Stimulated activated CD8-positive, alpha-beta memory T cell treated with anti-CD3 and anti-CD28 coated beads, Interleukin-2, amount 100 ng/mL, for 1 hour (primary cell): ENCODE data around the gene UBAC2.
"Not testable (repeated sequence)": the region's sequence is repeated elsewhere in the genome, so short reads cannot be mapped to it uniquely, and the experiment has no call there.

Experiments
- DNase-seq, 2 donors: peaks; one replicate each; pipeline ENCODE4 v3.0.0-alpha.2; 2020; ENCODE audit warnings: low read depth in 2 of 2

The UBAC2 gene

DNA sequence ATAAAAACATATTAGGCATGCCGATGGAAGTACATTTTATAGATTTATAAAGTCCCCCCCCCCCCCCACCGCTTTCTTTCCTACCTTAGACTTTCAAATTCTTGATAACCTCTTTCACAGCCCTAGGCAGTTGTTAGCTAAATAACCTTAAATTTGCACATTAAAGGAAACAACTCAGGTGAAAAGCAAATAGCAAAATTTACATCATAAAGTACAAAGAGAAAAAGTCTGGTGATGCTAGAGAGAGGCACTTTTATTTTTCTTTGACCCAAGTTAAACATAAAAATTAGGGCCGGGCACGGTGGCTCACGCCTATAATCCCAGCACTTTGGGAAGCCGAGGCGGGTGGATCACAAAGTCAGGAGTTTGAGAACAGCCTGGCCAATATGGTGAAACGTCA is 15.0 kb upstream of the UBAC2 start:
- DNase-seq = no peak

DNA sequence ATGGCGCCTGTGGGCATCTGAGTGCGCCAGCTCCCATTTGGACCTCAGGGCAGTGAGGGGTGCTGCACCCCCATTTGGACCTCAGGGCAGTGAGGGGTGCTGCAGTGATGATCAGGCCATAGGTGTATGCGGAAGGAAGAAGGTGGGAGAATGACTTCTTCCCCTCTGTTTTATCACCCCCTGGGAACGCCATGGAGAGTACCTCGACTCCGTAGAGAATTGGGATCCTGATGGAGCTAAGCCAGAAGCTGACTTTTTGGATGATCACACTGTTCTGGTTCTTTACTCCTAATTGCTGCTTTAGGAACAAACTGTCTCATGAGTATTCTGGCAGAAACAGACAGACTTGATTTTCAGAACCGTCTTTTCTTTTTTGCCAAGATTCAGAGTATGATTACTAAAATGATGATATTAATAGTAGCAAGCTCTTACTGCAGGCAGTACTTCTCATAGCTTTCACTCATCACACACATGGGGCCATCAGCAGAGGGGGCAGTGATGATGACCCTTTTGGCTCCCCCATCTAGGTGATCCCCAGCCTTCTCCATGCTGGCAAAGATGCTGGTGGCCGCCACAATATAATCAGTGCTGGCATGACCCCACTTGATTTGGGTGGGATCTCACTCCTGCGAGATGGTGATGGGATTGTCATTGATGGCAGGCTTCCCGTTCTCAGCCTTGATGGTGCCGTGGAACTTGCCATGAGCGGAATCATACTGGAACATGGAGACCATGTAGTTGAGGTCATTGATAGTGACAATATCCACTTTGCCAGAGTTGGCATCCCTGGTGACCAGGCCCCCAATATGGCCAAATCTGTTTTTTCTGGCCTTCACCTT is 10.3 kb upstream of the UBAC2 start:
- DNase-seq = no peak

GRCh38 chr13:99191336-99191899 is 9.2 kb upstream of the UBAC2 start:
- DNase-seq = no peak

DNA sequence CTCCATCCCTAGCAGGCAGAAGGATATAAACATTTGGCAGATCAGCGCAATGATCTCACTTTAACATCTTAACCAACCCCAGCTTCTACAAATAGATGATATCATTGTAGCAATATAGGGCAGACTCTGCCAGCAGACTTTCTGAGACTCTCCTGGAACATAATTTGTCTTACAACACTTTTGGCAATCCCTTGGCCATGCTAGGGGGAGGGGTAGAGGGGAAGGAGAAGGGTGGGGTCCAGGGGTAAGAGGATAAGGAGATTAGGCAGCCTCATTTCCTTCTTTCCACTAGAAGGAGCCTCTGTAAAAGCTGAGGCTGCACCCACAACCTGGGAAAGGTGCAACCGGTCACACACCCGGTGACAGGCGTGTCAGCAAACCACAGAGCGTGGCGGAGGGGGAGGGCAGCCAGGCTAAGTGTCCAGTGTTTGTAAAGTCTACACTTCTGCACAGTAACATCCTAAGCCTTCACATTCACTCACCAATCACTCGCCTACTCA is 8.7 kb upstream of the UBAC2 start:
- no peak for DNase-seq

DNA sequence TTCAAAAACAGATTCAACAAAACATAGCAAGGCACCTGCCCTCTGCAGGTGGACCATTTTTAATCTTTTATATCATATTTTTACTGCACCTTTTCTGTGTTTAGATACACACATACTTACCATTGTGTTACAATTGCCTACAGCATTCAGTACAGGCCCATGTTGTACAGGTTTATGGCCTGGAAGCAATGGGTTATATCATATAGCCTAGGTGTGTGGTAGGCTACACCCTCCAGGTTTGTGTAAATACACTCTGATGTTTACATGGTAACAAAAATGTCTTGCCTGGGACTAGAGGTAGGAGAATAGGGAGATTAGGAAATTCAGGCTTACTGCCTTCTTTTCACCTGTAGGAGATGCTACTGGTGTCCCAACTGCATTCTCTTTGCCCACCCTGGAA is 8.2 kb upstream of the UBAC2 start:
- no peak for DNase-seq

GRCh38 chr13:99193152-99193551 is 7.5 kb upstream of the UBAC2 start:
- DNase-seq = no peak

- DNase-seq = no peak
Measured at GRCh38 chr13:99196466-99197116, 4.1 kb upstream of the UBAC2 start.

DNA sequence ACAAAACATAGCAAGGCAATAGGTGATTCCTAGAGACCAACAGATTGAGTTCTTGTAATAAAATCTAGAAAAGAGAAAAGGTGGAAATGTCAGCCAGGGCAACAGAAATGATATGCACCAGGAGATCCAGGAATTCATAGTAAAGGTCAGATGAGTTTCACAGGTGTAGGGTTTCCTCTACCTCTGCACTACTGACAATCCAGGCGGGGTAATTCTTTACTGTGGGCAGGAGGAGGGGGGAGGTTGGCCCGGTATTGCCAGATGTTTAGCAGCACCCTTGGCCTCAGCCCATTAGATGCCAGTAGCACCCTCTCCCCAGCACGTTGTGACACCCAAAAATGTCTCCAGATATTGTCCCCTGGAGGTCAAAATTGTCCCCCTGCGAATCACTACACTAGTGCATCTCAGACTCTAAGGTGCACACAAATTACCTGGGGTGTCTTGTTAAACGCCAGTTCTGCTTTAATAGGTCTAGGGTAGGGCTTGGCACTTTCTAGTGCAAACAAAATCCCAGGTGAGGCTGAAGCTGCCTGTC is 3.5 kb upstream of the UBAC2 start:
- no peak for DNase-seq

GRCh38 chr13:99199541-99200431 is 868 bp upstream of the UBAC2 start:
- DNase-seq = no peak

GRCh38 chr13:99203601-99204579 is 3.2 kb downstream of the UBAC2 start:
- DNase-seq = no peak

DNA sequence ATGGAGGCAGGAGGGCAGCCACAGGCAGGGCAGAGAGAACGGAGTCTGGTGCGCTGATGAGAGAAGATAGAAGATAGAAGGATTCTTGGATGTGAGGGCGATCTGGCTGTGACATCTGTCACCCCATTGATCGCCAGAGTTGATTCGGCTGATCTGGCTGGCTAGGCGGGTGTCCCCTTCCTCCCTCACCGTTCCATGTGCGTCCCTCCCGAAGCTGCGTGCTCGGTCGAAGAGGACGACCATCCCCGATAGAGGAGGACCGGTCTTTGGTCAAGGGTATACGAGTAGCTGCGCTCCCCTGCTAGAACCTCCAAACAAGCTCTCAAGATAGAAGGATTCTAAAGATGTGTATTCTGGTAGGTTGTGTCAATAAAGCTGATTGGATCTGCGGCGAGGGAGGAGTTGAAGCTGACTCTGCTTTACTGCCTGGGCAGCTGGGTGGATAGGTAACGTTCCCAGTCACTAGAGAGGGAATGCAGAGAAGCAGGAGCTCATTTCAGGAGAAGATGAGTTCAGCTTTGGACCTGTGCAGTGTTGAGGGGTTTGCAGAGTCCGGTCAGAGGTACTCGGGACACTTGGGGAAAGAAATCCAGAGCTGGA is 5.1 kb downstream of the UBAC2 start:
- no peak for DNase-seq

- no peak for DNase-seq
Measured at GRCh38 chr13:99206226-99206625, 5.6 kb downstream of the UBAC2 start.

GRCh38 chr13:99206873-99207272 is 6.2 kb downstream of the UBAC2 start:
- no peak for DNase-seq

- no peak for DNase-seq
Measured at GRCh38 chr13:99207511-99207910, 6.9 kb downstream of the UBAC2 start.

GRCh38 chr13:99208185-99208584 is 7.5 kb downstream of the UBAC2 start:
- DNase-seq = no peak

DNA sequence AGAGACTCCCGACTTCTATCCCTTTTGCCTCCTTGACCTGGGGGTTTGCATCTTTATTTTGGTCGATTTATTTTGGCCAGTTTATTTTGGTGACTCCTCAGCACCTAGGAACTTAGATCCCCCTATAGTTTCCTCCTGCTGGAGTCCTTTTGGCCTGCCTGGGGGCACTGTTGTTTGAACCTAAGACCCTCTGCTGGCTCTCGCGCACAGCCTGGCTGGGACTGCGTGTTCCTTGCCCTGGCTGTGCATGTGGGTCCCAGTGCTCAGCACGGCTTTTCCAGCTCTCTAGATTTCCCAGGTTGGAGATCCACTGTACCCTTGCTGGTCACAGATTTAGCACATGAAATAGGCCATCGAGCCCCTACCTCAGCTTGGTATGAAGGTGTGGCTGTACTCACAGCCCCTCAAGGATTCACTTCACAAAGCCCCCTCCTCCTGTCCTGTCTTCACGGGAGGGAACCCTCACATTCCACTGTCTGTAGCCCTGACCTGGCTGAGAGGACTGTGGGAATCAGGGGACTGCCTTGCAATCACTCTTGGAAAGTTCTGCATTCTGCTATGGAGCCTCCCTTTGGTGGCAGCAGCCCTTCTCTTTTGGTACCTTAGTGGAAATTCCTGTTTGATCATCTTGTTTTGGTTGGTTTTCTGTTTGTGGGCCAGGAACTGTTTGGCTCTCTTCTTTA is 8.3 kb downstream of the UBAC2 start:
- DNase-seq = no peak

- not testable (repeated sequence) for DNase-seq
Measured at GRCh38 chr13:99210627-99211026, 10.0 kb downstream of the UBAC2 start.

DNA sequence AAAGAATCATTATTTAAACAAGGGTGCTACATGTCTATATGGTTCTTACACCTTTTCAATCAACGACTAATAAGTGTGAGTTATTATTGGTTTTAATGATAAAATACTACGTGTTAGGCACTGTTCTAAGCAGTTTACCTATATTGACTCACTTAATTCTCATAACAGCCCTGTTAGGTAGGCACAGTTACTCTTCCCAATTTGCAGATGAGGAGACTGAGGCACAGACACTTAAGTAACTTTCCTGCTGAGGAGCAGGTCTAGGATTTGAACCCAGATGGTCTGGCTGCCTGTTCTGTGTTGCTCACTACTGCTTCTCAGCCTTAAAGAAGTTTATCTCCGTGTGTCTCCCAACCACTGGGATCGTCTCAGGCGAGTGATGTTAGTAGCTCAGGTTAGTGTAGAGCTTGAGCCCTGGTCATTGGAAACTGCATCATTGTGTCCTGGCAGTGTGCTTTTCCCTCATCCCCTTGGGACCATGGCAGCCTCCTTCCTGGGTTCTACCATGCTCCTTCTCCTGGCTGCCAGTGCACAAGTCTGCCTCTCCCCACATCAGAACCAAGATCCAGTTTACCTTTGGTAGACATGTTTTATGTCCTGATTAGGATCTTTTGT is 10.9 kb downstream of the UBAC2 start:
- DNase-seq = no peak

- DNase-seq = no peak
Measured at GRCh38 chr13:99214232-99214631, 13.6 kb downstream of the UBAC2 start.
